GM21367 (cell line): ENCODE measurements around the gene PTPRB.

Source experiments
- ATAC-seq: cut with Tn5 transposase; IDR thresholded peaks from one replicate; pipeline ENCODE4 v1.9.1; 2021; ENCODE audit not compliant: unreplicated experiment

PTPRB gene

GRCh38 chr12:70637303-70638085, at the start of gene PTPRB:
Gene PTPRB, minus strand, starts transcription at chr12:70637429. Its CDS starts 34 bp downstream, at chr12:70637395.
- no peak for ATAC-seq

- no peak for ATAC-seq
Observed at GRCh38 chr12:70686907-70687306, 49.7 kb upstream of the PTPRB start.

- ATAC-seq, result no peak
Observed at GRCh38 chr12:70686299-70686698, 49.1 kb upstream of the PTPRB start.

GRCh38 chr12:70683976-70684375, 46.7 kb upstream of the PTPRB start:
- ATAC-seq, result no peak

- ATAC-seq, result no peak
Observed at GRCh38 chr12:70671698-70672097, 34.5 kb upstream of the PTPRB start.

GRCh38 chr12:70670948-70671347, 33.7 kb upstream of the PTPRB start:
- no peak for ATAC-seq

- ATAC-seq, result no peak
Observed at GRCh38 chr12:70667253-70667652, 30.0 kb upstream of the PTPRB start.

- ATAC-seq, result no peak
Observed at GRCh38 chr12:70666364-70666763, 29.1 kb upstream of the PTPRB start.

- ATAC-seq, result no peak
Observed at GRCh38 chr12:70664465-70664881, 27.2 kb upstream of the PTPRB start.

GRCh38 chr12:70663838-70664237, 26.6 kb upstream of the PTPRB start:
- no peak for ATAC-seq

- ATAC-seq, result no peak
Observed at GRCh38 chr12:70661466-70662161, 24.4 kb upstream of the PTPRB start.

- no peak for ATAC-seq
Observed at GRCh38 chr12:70660620-70661219, 23.5 kb upstream of the PTPRB start.

GRCh38 chr12:70660002-70660604, 22.9 kb upstream of the PTPRB start:
- ATAC-seq, result no peak

- no peak for ATAC-seq
Observed at GRCh38 chr12:70659077-70659606, 21.9 kb upstream of the PTPRB start.

GRCh38 chr12:70657616-70658286, 20.5 kb upstream of the PTPRB start:
- ATAC-seq, result no peak

- no peak for ATAC-seq
Observed at GRCh38 chr12:70652451-70652850, 15.2 kb upstream of the PTPRB start.

- no peak for ATAC-seq
Observed at GRCh38 chr12:70648831-70649230, 11.6 kb upstream of the PTPRB start.

GRCh38 chr12:70648191-70648590, 11.0 kb upstream of the PTPRB start:
- no peak for ATAC-seq

- no peak for ATAC-seq
Observed at GRCh38 chr12:70646850-70647249, 9.6 kb upstream of the PTPRB start.

- ATAC-seq, result peak; percentile 82
Observed at GRCh38 chr12:70645494-70646317, 8.5 kb upstream of the PTPRB start.
